GM19395 (cell line): ENCODE measurements around the gene NKD1.

Experiments
- ATAC-seq: cut with Tn5 transposase; IDR thresholded peaks from one replicate; pipeline ENCODE4 v1.9.1; 2021; ENCODE audit warnings: mild to moderate bottlenecking, moderate library complexity; ENCODE audit not compliant: unreplicated experiment

NKD1 gene

DNA sequence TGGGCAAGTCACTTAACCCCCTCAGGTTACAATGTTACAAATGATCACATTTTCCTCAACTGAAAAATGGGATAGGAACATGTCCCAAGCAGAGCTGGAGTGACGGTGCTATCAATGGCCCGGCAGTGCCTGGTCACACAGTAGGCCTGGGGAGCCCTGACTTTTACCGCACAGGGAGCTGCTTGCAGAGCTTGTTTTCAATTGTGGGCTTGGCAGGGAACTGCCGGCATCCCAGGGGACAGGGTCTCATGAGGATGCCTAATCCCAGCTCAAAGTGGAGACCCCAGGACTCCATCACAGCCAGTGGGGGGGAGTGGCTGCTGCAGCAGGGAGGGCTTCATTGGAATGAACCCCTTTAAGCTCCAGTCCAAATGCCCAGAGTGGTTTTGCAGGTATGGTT lies 121.5 kb downstream of the NKD1 start:
- no peak for ATAC-seq

DNA sequence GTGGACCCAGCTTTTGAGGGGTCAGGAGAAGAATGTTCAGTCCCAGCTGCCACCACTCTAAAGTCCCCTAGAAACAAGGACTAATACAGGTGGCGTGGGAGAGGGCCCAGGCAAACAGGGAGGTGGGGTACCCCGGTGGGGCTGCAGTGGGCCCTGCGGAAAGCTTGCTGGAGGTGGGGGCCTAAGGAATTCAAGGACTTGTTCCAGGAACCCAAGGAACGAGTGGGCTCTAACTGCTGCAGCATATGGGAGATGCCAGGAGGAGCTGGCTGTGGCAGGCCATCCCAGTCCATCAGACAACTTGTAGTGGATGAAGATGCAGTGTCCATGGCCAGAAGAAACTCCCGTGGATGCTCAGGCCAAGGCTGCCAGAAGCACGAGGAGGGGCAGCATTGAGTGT lies 122.3 kb downstream of the NKD1 start:
- no peak for ATAC-seq

GRCh38 chr16:50671644-50672260 lies 123.6 kb downstream of the NKD1 start:
- ATAC-seq: no peak

- no peak for ATAC-seq
Measured at GRCh38 chr16:50673496-50674275, 125.5 kb downstream of the NKD1 start.

DNA sequence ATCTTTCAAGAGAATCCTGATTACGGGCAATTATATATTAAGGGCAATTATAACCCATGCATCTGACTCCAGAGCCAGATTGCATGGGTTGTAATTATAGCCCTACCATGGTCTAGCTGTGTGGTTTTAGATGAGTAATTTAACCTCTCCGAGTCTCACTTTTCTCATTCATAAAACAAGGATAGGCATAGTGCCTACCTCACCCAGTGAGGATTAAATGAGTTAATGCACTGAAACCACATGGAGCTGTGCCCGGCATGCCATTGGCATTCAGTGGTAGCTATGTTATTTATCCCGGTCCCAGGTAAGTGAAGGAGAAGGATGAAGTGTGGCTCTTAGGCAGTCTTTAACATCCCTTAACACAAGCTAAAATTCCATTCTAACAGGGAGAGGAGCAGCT lies 126.6 kb downstream of the NKD1 start:
- ATAC-seq: no peak

- no peak for ATAC-seq
Measured at GRCh38 chr16:50675686-50676610, 127.8 kb downstream of the NKD1 start.

DNA sequence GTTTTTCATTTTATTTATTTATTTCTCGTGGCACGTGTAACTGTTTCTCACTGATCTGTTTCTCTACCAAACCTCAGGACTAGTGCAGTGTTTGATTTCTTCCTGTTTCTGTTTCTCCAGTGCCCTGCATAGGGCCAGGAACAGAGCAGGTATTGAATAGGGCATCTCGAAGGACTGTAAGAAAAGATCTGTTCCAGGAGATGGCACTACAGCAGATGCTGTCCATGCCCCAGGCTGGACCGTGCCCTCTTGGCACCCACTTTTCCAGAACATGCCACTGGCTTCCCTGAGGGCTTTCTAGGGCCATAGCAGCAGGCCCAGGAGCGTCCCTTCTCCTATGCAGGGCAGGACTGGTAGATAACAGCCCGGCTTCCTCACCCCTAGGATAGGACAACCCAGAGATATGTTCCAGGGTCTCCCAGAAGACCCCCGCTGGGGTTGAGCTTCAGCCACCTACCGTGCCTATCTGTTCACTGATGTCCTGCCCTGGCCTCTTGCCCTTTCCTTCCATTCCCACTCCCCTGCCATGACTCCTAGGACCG lies 128.6 kb downstream of the NKD1 start:
- ATAC-seq: no peak

- ATAC-seq: no peak
Measured at GRCh38 chr16:50677351-50677750, 129.2 kb downstream of the NKD1 start.

- no peak for ATAC-seq
Measured at GRCh38 chr16:50678531-50678930, 130.3 kb downstream of the NKD1 start.

DNA sequence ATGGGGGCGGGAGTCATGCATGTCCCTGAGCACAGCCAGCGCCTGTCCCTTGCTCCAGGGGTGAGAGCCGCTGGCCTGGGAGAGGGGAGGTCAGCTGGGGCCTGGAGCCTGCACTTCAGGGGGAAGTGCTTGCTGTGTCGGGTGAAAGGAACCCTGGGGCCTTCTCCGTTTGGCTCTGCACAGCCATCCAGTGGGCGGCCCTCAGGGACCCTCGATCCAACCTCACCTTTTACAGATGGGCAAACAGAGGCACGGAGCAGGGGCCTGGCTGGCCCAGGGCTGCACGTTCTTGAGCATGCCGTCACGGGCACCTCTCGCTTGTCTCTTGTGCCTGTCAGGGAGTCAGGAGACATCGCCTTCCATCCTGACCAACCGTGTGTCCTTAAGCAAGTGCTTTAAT lies 131.1 kb downstream of the NKD1 start:
- ATAC-seq: no peak

DNA sequence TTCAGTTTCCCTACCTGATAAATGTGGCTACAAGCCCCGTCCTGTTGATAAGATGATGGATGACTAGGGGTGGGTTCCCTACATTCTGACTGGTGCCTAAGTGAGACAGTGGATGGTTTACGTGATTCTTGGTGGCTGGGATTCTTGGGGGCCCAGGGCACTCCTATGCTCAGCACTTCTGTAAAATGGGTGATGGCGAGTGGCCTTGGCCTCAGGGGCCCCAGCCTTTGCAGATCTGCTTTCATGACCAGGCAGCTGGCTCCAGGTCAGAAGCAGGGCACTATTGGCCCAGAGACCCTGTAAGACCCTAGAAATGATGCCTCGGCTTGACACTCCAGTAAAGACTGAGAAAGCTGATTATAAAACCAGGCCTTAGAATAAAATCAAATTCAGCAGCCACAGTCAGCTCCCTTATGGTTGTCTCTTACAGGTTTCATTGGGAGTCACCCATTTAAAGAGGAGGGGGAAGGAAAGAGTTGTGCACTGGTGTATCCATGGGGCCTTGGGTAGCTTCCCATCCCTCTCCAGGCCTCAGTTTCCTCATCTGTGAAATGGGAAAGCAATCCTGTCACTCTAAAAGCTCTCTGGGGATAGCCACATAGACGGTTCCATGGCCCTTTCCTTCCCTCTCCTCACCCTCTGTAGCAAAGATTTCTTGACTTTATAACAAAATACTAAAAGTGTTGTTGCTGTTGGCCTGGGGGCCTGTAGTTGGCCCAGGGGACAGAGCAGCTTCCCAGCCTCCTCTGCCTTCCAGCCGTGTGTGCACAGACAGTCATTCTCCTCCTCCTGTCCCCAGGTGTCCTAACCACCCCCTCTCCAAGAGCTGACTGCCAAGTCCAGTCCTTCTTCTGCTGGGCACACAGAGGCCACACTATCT lies 131.7 kb downstream of the NKD1 start:
- ATAC-seq: no peak

- no peak for ATAC-seq
Measured at GRCh38 chr16:50680556-50680893, 132.3 kb downstream of the NKD1 start.

DNA sequence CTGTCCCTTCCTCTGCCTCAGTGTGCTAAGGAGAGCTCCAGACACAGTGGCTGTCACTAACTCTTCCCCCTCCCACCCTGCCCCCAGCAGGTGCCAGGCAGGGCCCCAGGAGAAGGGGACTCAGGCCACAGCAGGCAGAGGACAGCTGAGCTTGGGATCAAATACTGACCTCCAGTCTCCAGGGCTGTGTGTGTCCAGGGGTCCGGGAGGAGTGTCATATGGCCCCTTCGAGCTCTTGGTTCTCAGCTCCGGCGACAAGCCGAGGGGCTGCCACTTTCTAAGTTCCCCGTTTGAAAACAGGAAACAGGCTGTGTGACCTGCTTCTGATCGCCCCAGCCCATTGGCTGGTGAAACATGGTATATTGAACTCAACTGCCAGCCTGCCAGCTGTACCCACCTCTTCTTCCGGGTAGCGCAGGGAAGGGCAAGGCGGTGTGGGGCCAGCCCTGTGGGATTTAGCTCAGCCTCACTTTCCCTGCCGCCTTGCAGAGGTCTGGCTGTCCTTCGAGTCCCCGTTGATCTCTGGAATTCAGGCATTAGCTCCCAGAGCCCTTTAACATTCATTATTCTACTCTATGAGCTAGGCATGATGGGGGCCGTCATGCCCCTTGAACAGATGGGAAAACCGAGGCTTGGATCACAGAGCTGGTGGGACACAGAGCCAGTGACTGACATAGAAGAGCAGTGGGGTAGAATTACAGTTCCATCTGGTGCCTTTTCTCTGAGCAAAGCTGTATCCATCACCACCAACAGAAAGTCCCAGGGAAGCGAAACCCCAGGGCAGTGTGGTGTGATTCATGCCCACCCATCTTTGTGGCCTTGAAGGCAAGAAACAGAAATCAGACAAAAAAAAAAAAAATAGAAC lies 133.1 kb downstream of the NKD1 start, which contains the start of gene SNX20:
Gene SNX20 (minus strand): TSS at position 292 of the 865 bp plus-strand sequence. CDS start 3,786 bp downstream, outside the sequence.
- peak; percentile 53 for ATAC-seq

GRCh38 chr16:50683689-50684374 lies 135.6 kb downstream of the NKD1 start:
- peak; percentile 74 for ATAC-seq

DNA sequence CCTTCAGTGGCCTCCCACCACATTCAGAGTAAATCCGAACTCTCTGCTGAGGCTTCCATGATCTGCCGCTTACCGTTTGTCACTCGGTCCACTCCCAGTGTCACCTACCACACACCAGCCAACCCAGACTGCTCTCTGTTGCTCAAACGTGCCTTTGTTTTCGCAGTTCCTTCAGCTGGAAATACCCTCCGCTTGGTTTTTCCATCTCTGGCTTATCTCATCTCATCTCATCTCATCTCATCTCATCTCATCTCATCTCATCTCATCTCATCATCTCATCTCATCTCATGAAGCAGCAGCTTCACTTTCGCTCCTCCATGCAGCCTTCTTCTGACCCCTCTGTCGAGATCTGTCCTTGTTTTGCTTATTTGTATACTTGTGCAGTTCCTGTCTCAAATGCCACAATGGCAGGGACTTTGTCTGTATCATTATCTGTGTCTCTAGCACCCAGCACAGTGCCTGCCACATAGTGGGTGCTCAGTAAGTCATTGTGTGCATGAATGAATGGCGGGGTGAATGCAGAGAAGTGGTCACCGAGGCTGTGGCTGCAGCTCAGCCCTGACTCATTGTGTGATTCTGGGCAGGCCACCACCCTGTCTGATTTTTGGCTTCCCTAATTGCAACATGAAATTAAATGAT lies 136.7 kb downstream of the NKD1 start:
- ATAC-seq: no peak

GRCh38 chr16:50685462-50686063 lies 137.4 kb downstream of the NKD1 start:
- ATAC-seq: no peak

DNA sequence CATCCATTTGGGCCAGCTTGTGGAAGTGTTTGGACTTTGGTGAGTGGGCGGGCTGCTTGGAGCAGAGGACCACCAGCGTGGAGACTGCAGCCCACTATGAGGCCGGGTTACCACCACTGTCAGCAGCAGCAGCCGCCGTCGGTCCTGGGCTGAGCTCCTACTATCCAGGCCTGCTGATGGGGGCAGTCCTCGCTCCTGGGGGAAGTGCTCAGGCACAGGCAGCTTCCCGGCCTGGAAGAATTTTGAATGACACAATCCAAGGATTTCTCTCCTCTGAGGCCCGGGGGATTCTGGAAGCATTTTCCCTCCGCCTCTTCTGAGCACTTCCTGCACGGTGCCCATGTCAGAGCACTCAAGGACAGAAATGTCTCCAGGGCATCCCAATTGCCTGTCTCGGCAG lies 139.9 kb downstream of the NKD1 start:
- ATAC-seq: no peak

DNA sequence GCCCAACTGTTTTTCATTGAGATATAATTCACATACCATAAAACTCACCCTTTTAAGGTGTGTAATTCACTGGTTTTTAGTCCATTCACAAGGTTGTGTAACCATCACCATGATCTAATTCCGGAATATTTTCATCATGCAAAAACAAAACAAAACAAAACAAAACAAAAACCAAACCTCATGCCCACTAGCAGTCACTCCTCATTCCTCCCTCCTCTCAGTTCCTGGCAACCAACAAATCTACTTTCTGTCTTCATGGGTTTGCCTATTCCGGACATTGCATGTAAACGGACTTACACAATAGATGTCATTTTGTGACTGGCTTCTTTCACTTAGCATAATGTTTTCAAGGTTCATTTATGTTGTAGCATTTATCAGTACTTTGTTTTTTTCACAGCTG lies 140.7 kb downstream of the NKD1 start:
- ATAC-seq: no peak
